ENCODE data around the gene SERPING1. TPM values are rescaled to one million over a fixed set of nuclear protein-coding genes. Genes with fewer than 3 reads are reported as not detected.

SERPING1 gene
- total and polyA plus RNA-seq, 2 donors (not counting 1 experiment from before 2014, with no cell fraction given): not detected

DNA sequence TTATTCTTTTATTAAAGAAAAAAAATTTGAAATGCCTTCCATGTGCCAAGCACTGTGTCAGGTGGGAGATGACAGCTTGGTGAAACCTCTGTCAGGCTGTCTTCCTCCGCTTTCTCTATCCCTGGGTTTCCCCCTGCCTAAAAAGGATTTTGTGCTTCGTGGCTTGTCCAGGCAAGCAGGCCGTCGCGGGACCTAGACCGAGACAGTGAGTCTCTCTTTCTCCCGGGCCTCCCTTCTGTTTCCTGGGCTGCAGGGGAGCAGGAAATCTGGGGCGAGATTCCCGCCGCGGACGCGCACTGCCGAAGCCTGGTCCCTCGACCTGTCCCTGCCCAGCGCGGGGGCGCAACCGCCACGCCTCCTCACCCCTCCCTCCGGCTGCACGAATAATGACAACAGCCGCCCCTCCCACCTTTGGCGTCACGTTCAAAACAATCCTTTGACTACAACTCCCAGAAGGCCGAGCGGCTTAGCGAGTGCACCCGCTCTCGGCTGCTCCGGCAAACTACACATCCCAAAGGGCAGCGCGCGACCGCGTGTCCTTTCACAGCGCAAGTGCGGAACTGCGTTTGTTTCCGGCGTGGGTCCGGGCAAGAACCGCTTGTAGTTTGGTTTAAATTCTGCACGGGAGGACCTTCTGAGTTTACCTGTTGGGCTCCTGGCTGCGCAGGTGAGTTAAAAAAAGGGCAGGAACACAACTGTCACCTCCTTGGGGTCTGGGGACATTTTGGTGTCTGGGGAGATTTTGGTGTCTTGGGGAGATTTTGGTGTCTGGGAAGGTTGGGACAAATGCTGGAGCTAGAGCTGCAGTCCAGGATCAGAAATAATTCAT, 59.9 kb downstream of the SERPING1 start, which contains the start of gene CLP1:
CLP1 (plus strand) TSS at position 569 of the 829 bp plus-strand sequence. CDS start 1,715 bp downstream, outside the sequence.
- Histone ChIP-seq H3K79me2 (ENCODE audit: control insufficient read depth, insufficient read depth, low read length) (peaks cover 39% of the 10 kb centered on the region), H3K4me1 (ENCODE audit: control insufficient read depth in 2 of 2, insufficient read depth in 2 of 2, low read length in 2 of 2) (peaks cover 8 to 14% of the 10 kb centered on the region in 2 donors), H3K4me3 (ENCODE audit: control extremely low read depth in 1 of 5, extremely low read depth in 1 of 5, insufficient read depth in 1 of 5, low read depth in 2 of 5, low read length in 4 of 5) (peak within 1 kb of the TSS; percentile 68 to 95 (median 92)), H3K27ac (ENCODE audit: low read length in 2 of 2) (peak within 1 kb of the TSS; percentile 77 to 92), H3K9ac (ENCODE audit: low read length) (peak within 1 kb of the TSS; percentile 86), H4K20me1 (ENCODE audit: control insufficient read depth, insufficient read depth, low read length, poor library complexity, severe bottlenecking) (peaks cover 8% of the 10 kb centered on the region), H3K36me3 (replicated peaks in 1 of 2; ENCODE audit: control extremely low read depth in 1 of 2, control insufficient read depth in 1 of 2, extremely low read depth in 1 of 2, insufficient read depth in 2 of 2, low read length in 1 of 2) (peaks cover 5 to 30% of the 10 kb centered on the region in 2 experiments), H3K9me3 (ENCODE audit: control extremely low read depth in 1 of 3, control insufficient read depth in 2 of 3, insufficient read depth in 1 of 3, low read length in 2 of 3) (no peaks in the 10 kb centered on the region), H2AFZ (ENCODE audit: insufficient read depth, low read depth, low read length, poor library complexity, severe bottlenecking) (peak within 1 kb of the TSS; percentile 87), H3K4me2 (replicated peaks; ENCODE audit: low read depth, low read length, poor library complexity, severe bottlenecking) (peak within 1 kb of the TSS; percentile 80), H3K27me3 (replicated peaks in 1 of 4; ENCODE audit: control extremely low read depth in 1 of 4, control insufficient read depth in 3 of 4, insufficient read depth in 4 of 4, low read length in 3 of 4) (no peaks in the 10 kb centered on the region)
- TF ChIP-seq EZH2 (IDR thresholded peaks at IDR 0.05; ENCODE audit: borderline replicate concordance, insufficient read depth, low read depth, low read length, poor library complexity, severe bottlenecking): no peak
- TF ChIP-seq, protein P1, sequence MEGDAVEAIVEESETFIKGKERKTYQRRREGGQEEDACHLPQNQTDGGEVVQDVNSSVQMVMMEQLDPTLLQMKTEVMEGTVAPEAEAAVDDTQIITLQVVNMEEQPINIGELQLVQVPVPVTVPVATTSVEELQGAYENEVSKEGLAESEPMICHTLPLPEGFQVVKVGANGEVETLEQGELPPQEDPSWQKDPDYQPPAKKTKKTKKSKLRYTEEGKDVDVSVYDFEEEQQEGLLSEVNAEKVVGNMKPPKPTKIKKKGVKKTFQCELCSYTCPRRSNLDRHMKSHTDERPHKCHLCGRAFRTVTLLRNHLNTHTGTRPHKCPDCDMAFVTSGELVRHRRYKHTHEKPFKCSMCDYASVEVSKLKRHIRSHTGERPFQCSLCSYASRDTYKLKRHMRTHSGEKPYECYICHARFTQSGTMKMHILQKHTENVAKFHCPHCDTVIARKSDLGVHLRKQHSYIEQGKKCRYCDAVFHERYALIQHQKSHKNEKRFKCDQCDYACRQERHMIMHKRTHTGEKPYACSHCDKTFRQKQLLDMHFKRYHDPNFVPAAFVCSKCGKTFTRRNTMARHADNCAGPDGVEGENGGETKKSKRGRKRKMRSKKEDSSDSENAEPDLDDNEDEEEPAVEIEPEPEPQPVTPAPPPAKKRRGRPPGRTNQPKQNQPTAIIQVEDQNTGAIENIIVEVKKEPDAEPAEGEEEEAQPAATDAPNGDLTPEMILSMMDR (IDR thresholded peaks at IDR 0.05): no peak
- WGBS (ENCODE audit: insufficient coverage): 1% methylated on average over 45 of the region's 45 CpGs
- ATAC-seq (ENCODE audit: low read depth) (peak; percentile 97), DNase-seq (peak; percentile 98)
- Mint-ChIP-seq H3K9me3 (ENCODE audit: insufficient read depth) (no peaks in the 10 kb centered on the region), H3K4me1 (peaks cover 28% of the 10 kb centered on the region), H3K27ac (peak within 1 kb of the TSS; percentile 94), H3K4me3 (peak within 1 kb of the TSS; percentile 94), H3K27me3 (no peaks in the 10 kb centered on the region)
- intact Hi-C loops (cut with micrococcal nuclease): loop anchor here (1.0 to 2.0 kb wide), 6 partner anchors 10 to 921 kb away; partner anchors contain the start of genes MED19, SELENOH, TIMM10 and TMX2
- CTCF ChIA-PET: interaction anchor here (0.6 to 1.9 kb wide), 10 partner anchors 9 to 175 kb away, joined by 3 to 9 read pairs (median 4); partner anchors contain the start of gene UBE2L6
- POLR2A ChIA-PET: interaction anchor here (0.6 to 2.6 kb wide), 6 partner anchors 10 to 333 kb away, joined by 3 to 22 read pairs (median 3); partner anchors contain the start of genes SSRP1 and ZDHHC5
